GM18517 (cell line): ENCODE data around the gene TBC1D16.

Source experiments
- ATAC-seq: cut with Tn5 transposase; IDR thresholded peaks from one replicate; pipeline ENCODE4 v1.9.1; 2021; ENCODE audit warnings: mild to moderate bottlenecking, moderate library complexity; ENCODE audit not compliant: unreplicated experiment

The TBC1D16 gene

DNA sequence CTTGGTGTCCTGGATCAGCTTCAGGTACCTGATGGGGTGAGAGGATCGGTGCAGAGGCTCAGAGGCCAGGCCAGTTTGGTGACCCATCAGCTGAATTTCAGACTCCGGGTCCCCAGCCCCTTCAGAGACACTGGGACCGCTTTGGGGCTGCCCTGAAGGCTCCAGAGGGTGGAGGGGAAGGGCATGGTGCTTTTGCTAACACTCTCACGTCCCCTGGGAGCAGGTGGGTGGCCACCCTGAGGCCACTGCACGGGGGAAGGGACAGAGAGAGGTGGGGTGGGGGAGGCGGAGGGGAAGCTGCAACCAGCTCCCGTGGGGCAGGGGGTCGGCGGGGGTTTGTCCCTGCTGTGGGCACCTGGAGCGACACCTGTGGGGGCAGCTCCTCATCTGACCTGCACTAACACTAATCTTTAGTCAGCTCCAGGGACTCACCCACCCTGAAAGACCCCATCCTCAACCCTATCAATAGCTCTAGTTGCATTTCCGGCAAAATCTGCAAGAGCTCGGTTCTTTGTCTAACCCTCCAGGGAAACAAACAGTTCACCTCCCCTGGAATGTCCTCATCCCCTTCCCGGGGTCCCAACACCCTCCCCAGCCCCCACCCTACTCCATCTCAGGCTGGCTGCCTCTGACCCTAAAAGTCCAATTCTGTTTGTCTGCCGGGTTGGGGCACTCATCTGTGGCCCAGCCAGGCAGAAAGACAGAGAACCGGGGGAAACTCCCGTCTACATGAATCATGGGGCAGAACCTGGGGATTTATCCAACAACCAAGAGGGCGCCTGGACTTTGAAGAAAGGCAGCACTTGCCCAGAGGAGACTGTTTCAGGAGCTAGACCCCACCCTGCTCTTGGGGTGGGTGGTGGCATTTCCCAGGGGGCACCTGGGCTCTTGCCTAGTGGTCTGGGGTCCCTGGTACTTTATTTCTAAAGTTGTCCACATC lies 104.5 kb downstream of the TBC1D16 start:
- no peak for ATAC-seq

- ATAC-seq: no peak
Measured at GRCh38 chr17:79930062-79930876, 105.4 kb downstream of the TBC1D16 start.

- ATAC-seq: no peak
Measured at GRCh38 chr17:79929257-79930061, 106.2 kb downstream of the TBC1D16 start.

GRCh38 chr17:79928502-79929256 lies 107.0 kb downstream of the TBC1D16 start:
- no peak for ATAC-seq

DNA sequence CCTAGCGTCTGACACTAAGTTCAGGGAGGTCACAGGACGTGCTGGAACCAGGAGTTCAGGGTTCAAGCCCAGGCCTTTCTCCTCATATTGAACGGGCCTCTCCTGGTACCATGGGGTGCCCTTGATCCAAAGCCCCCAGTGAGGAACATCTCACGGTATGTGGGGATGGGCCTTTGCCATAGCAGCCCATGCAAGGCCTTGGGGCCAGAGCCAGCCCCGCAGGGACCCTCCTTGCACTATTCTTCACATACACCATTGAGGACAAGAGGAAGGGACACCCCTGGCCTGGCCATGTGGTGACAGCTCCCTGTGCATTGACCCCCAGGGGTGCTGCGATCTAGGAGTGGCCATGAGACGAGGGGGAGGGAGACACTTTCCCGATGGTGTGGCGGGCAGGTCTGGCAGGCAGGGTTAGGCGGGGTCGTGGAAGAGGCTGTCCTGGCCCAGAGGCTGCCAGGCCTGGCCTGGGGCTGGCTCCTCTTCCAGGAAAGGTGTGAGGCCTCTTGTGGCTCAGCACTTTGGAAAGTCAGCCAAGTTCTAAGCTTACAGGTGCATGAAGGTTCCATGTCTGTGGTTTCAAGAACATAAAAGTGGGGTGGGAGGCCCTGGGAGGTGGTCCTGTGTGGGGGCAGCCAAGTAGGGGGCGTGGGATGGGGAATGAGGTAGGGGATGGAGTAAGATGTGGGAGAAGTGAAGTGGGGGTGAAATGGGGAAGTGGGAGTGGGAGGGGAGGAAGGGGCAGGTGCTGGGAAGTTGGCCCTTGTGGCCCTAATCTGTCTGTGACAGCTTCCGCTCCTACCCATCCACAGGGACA lies 107.8 kb downstream of the TBC1D16 start:
- no peak for ATAC-seq

DNA sequence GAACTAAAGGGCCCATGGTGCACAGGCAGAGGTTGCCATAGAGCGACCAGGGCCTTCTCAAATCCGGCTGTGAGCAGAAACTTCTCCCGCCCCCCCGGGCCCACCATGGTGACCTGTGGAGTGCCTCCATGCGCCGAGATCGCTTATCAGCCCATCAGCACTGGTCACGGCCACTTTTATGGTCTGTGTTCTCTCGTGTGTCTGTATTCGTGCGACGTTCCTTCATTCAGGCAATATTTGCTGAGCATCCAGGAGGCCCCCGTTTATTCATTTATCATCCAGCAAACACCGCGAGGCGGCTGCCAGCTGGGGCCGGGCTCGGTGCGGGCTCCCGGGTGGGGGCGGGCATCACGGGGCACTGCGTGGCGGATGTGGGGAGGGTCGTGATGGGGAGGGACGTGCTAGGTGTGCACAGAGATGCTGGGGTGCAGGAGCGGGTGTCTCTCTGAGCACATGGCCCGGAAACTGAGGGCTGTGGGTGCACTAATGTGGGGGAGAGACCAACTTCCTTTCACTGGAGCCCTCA lies 108.5 kb downstream of the TBC1D16 start:
- no peak for ATAC-seq

- no peak for ATAC-seq
Measured at GRCh38 chr17:79926605-79927135, 109.0 kb downstream of the TBC1D16 start.

GRCh38 chr17:79926142-79926604 lies 109.5 kb downstream of the TBC1D16 start:
- no peak for ATAC-seq

DNA sequence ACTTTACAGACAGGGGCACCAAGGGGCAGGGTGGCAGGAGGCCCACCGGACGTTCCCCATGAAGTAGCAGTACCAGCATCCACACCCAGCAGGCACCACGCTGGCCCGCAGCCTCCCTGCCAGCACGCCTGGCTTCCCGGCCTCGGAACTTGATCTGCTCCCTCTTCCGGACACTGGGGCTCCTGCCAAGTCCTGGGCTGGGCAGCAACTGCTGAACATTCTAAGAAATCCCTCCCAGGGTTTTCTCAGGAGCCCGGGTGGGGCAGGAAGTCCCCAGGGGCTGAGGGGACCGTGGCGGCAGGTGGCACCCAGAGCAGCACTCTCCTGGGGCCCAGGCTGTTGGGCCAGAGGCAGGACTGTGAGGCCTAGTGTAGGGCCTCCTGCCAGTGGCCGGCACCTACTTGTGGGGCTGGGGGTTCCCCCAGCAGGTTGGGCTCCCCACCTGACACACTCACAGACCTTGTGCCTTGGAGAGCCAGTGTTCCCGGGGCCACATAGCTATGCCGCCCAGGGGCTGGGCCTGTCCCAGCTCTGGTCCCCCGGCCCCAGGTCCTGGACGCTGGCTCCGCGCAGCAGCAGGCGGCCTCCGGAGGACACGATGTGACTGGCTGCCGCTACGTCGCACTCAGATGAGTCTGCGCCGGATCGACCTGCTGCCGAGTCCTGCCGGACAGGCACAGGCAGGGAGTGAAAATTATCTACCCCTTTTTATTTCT lies 110.3 kb downstream of the TBC1D16 start:
- no peak for ATAC-seq

DNA sequence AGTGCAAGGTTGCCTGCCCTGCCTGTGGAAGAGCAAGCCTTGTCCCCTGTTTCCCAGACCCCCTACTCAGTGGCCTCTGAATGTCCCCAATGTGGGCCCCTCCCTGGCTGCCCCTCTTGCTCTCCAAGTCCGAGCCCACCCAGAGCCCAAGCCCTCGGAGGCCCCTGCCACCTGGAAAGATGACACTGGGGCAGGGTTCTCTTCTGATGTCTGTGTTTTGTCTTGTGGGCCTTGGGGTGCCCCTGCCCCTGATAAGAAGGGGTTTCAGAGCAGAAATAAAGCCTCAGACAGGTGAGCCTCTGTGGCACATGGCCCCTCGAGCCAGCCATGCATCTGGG lies 111.1 kb downstream of the TBC1D16 start:
- ATAC-seq: no peak

- ATAC-seq: no peak
Measured at GRCh38 chr17:79923974-79924638, 111.6 kb downstream of the TBC1D16 start.

GRCh38 chr17:79922798-79923197 lies 112.9 kb downstream of the TBC1D16 start:
- no peak for ATAC-seq

GRCh38 chr17:79922116-79922601 lies 113.5 kb downstream of the TBC1D16 start:
- no peak for ATAC-seq

DNA sequence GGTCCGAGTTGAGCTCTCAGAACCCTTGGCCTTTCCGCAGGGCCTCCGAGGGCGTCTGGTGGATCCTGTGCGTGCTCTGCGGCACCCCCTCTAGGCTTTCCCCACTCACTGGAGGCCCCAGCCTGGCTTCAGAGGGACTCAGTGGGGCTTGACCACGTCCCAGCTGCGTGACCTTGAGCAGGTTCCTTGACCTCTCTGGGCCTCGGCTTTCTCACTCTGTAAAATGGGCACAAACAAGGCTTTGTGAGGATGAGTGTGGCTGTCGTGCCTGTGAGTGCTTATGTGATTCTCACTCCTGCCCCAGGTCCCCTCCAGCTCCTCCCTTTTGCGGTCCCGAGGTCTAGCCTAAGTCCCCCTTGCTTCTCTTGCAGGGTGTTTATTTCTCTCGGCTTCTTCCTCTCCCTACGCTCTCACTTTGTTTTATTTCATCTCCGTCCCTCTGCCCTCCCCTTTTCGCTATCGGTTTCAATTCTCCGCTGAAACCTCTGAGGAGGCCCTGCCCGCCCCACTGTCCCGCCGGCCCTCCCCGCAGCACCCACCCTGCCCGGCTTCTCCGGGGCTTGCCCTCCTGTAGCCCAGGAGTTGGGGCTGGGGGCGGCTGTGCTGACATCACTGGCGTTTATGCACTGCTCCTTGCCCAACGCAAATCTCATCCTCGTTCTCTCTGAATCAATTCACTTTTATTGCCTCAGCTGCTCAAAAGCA lies 114.1 kb downstream of the TBC1D16 start:
- no peak for ATAC-seq

- ATAC-seq: no peak
Measured at GRCh38 chr17:79920751-79921410, 114.8 kb downstream of the TBC1D16 start.
